HEK293 (cell line): ENCODE results near the gene EYA3.

Source experiments
- CTCF ChIP-seq: fragments of 450-650 bp; formaldehyde crosslinking; IDR thresholded peaks from 2 replicates; pipeline ENCODE4 v1.5.1; 2016; ENCODE audit warnings: missing biosample characterization, missing genetic modification characterization
- MEIS1 ChIP-seq: sonication (generic); formaldehyde crosslinking; IDR thresholded peaks from 2 replicates; pipeline ENCODE4 v1.8.1; 2022; ENCODE audit warnings: missing genetic modification reagents, mild to moderate bottlenecking, borderline replicate concordance
- REST ChIP-seq: fragments of 450-650 bp; formaldehyde crosslinking; IDR thresholded peaks from 2 replicates; pipeline ENCODE4 v1.5.1; 2016; ENCODE audit warnings: missing biosample characterization, missing genetic modification characterization
- ZBTB48 ChIP-seq: fragments of 450-650 bp; formaldehyde crosslinking; IDR thresholded peaks from 2 replicates; pipeline ENCODE4 v1.5.1; 2016; ENCODE audit warnings: missing biosample characterization, missing genetic modification characterization
- ZFP37 ChIP-seq: fragments of 450-650 bp; formaldehyde crosslinking; IDR thresholded peaks from 2 replicates; pipeline ENCODE4 v1.5.1; 2016; ENCODE audit warnings: missing biosample characterization, missing genetic modification characterization
- ZNF146 ChIP-seq: fragments of 450-650 bp; formaldehyde crosslinking; IDR thresholded peaks from 2 replicates; pipeline ENCODE4 v1.5.1; 2016; ENCODE audit warnings: missing biosample characterization, missing genetic modification characterization
- ZNF274 ChIP-seq, 2 experiments: fragments of 200-500 bp in 1 of 2; fragments of 450-650 bp in 1 of 2; sonication (Bioruptor generic) in 1 of 2; formaldehyde crosslinking in 1 of 2; IDR thresholded peaks; 2 replicates each; pipeline versions ENCODE4 v1.5.1 to v1.6.1; 2014 to 2016; ENCODE audit warnings: borderline replicate concordance in 1 of 2, inconsistent platforms in 1 of 2, low read length in 1 of 2, missing biosample characterization in 1 of 2, missing genetic modification characterization in 1 of 2
- ZNF341 ChIP-seq: fragments of 450-650 bp; formaldehyde crosslinking; IDR thresholded peaks from 2 replicates; pipeline ENCODE4; 2016; ENCODE audit warnings: low read depth, missing biosample characterization, missing genetic modification characterization
- ZNF837 ChIP-seq: fragments of 450-650 bp; formaldehyde crosslinking; IDR thresholded peaks from 2 replicates; pipeline ENCODE4 v1.5.1; 2016; ENCODE audit warnings: missing biosample characterization, missing genetic modification characterization

- no peak for TF ChIP-seq ZFP37 (tag by site-specific recombination)
- TF ChIP-seq ZNF341 = no peak
- TF ChIP-seq ZBTB48 (tag by site-specific recombination) = no peak
- no peak for TF ChIP-seq ZNF146 (tag by site-specific recombination)
- no peak for TF ChIP-seq ZNF837 (tag by site-specific recombination)
- no peak for TF ChIP-seq REST (tag by site-specific recombination)
- TF ChIP-seq ZNF274 (IDR thresholded peaks at IDR 0.05; ENCODE audit: low read length) = no peak
- no peak for TF ChIP-seq ZNF274 (tag by site-specific recombination; IDR thresholded peaks at IDR 0.05; ENCODE audit: borderline replicate concordance)
- TF ChIP-seq CTCF = no peak
- TF ChIP-seq MEIS1 (CRISPR knock-in tag) = no peak
These were observed 42.6 kb downstream of the EYA3 start for GRCh38 chr1:28045777-28046176.
